HG03039 (cell line): ENCODE results near the gene RPS10.
"Not testable (repeated sequence)": the region's sequence is repeated elsewhere in the genome, so short reads cannot be mapped to it uniquely, and the experiment has no call there.

Experiments
- ATAC-seq: cut with Tn5 transposase; IDR thresholded peaks from one replicate; pipeline ENCODE4 v1.9.1; 2021; ENCODE audit warnings: mild to moderate bottlenecking, moderate library complexity; ENCODE audit not compliant: unreplicated experiment

RPS10 gene

DNA sequence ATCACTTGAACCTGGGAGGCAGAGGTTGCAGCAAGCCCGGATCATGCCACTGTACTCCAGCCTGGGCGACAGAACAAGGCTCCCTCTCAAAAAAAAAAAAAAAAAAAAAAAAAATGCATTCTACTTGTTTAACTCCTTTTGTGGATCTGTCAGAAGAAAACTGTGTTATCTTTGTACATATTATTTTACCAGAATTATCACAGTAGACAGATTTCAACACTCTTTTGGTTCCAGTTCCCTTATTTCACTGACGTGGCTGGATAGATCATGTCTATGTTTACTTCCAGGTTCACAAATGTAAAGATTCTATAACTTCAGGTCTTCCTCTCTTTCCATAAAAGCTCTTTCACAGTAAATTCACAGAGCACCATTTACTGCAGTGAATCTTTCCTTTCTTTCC, 51.8 kb downstream of the RPS10 start:
- no peak for ATAC-seq

DNA sequence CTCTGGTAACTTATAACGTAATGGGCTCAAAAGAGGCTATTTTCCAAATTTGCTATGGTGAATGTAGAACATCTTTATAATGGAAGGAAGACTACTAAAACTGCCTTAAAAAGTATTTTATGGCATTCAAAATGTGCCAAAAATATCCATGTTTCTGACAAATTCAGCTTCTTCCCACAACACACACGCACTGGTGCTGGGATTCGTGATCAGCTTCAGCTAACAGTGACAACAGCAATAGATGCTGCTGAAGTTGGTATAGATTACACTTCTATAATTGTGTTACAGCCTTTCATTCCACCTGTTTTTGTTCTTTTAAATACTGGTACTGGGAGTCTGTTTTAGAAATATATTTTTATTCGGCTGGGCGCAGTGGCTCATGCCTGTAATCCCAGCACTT, 52.4 kb downstream of the RPS10 start:
- ATAC-seq, result no peak

DNA sequence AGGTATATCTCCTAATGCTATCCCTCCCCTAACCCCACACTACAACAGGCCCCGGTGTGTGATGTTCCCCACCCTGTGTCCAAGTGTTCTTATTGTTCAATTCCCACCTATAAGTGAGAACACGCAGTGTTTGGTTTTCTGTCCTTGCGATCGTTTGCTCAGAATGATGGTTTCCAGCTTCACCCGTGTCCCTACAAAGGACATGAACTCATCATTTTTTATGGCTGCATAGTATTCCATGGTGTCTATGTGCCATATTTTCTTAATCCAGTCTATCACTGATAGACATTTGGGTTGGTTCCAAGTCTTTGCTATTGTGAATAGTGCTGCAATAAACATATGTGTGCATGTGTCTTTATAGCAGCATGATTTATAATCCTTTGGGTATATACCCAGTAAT, 54.0 kb downstream of the RPS10 start:
- ATAC-seq, result not testable (repeated sequence)

DNA sequence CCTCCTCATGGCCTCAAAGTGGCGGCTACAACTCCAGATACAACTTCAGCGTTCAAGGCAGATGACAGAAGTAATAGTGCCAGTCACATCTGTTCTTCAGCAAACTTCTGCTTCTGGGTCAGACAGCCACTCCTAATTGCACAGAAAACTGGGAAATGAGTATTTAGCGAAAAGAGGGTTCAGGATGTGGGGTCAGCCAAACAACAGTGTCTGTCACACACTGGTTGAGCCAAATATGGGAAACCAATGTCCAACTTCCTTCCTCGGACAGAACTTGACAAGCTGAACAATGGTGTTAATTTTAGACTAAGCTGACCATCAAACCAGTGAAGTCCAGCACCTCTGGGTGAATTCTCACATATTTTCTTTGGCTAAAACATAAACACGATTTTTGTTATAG, 55.5 kb downstream of the RPS10 start:
- no peak for ATAC-seq

DNA sequence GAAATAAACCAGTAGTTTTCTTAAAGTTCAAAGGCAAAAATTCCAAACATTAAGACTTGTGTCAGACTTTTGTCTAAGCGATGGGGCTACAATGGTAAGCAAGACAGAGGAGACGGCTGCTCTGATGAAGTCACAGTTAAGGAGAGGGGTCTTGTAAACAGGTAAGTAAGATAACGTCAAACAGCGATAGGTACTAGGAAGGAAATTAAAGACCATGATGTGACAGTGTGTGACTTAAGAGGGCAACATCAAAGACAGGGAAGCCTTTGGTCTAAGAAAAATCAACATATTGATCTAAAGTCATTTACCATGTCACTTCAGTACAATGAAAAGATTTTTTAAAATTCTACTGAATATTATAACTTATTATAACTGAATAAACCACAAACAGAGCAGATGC, 56.5 kb downstream of the RPS10 start:
- no peak for ATAC-seq
